Adrenal gland (tissue), 12 donors: ENCODE data around the gene RAD51D. TPM values are rescaled to one million over a fixed set of nuclear protein-coding genes. Genes with fewer than 3 reads are reported as not detected.
A peak's percentile ranks its signal among the peaks of the same experiment; 100 is the strongest.
"Not testable (repeated sequence)": the region's sequence is repeated elsewhere in the genome, so short reads cannot be mapped to it uniquely, and the experiment has no call there.

Experiments used
- DNase-seq, 7 donors: peaks; one replicate each; pipeline ENCODE4 v3.0.0-alpha.2; 2019 to 2020
- H3K27ac ChIP-seq, 5 donors: fragments of 200-600 bp; sonication (generic) in 4 of 5; 1 replicate in 3 of 5; 2 replicates in 2 of 5; pipeline versions ENCODE4 v1.5.1 to v1.8.0; 2016 to 2020; ENCODE audit warnings: mild to moderate bottlenecking in 1 of 5
- H3K27me3 ChIP-seq: fragments of 200-600 bp; 2 replicates; pipeline ENCODE4 v1.8.0; 2021
- H3K36me3 ChIP-seq, 2 donors: fragments of 200-600 bp; replicated peaks in 1 of 2; 1 replicate in 1 of 2; 2 replicates in 1 of 2; pipeline versions ENCODE4 v1.5.1 to v1.8.0; 2018 to 2022
- H3K4me1 ChIP-seq, 2 donors: fragments of 200-600 bp; replicated peaks in 1 of 2; 1 replicate in 1 of 2; 2 replicates in 1 of 2; pipeline versions ENCODE4 v1.5.1 to v1.8.0; 2018 to 2021
- H3K4me3 ChIP-seq, 4 donors: fragments of 200-600 bp; sonication (generic) in 3 of 4; one replicate each; pipeline ENCODE4 v1.5.1; 2016 to 2018
- H3K9me3 ChIP-seq, 3 donors: fragments of 200-600 bp; sonication (generic) in 1 of 3; replicated peaks in 1 of 3; 1 replicate in 2 of 3; 2 replicates in 1 of 3; pipeline versions ENCODE4 v1.5.1 to v1.8.0; 2016 to 2021
- POLR2A ChIP-seq, 2 donors: fragments of 450-650 bp; IDR thresholded peaks; one replicate each; pipeline ENCODE4 v1.6.1; 2017; ENCODE audit warnings: antibody characterized with exemption in 2 of 2, mild to moderate bottlenecking in 2 of 2, moderate library complexity in 1 of 2
- WGBS, 4 donors: extraction: QIAGEN DNeasy Blood & Tissue Kit in 2 of 4; methylation state at CpG; one replicate each; pipeline versions ENCODE4 v1.1.5 to v1.1.7; 2013 to 2017; 5-methylcytosine and 5-hydroxymethylcytosine counted together
- intact Hi-C, 2 donors: fragments of 100-400 bp; cut with DNase I; formaldehyde crosslinking; loops; one replicate each; pipeline versions ENCODE4 v1.14.1 to v1.15.0; 2022 to 2023
- polyA plus RNA-seq, 3 donors: library from polyadenylated mRNA; stranded (reverse); fragments of 200-250 nt in 2 of 3; fragments of 350-450 nt in 1 of 3; fragmentation: Illumina TruSeq in 1 of 3; extraction: RNeasy Lipid Tissue Mini Kit (QIAGEN cat#74804) in 1 of 3; gene quantifications; one replicate each; pipeline ENCODE4 v1.2.3, GENCODE V29; 2013 to 2014
- total RNA-seq, 9 donors: library from RNA; depleted of rRNA in 4 of 9; stranded (reverse); fragments of >200 nt in 4 of 9; fragments of 120-200 nt in 1 of 9; fragmentation: NEBNext Ultra II Directional in 1 of 9; extraction: Animal tissue kit (Norgen Biotek cat#: 25700) in 1 of 9; gene quantifications; one replicate each; pipeline versions ENCODE4 v1.1.0 to v1.2.4, GENCODE V29; 2013 to 2023
- TF ChIP-seq, protein P1 (sequence below), 6 experiments: fragments of 450-650 bp in 4 of 6; fragments of 200-600 bp in 2 of 6; sonication (generic) in 1 of 6; IDR thresholded peaks; 1 replicate in 5 of 6; 2 replicates in 1 of 6; pipeline versions ENCODE4 v1.5.1 to v1.8.0; 2016 to 2021; ENCODE audit warnings: antibody characterized with exemption in 6 of 6, mild to moderate bottlenecking in 2 of 6, moderate library complexity in 1 of 6
- donor health status: healthy with polysubstance abuse.
- donor health status: Bipolar disorder and iron deficiency.
- donor health status: DM: yes; HTN: yes; CAD: no.
- donor health status: DM: no; HTN: no; CAD: no.
- donor health status: DM: no; HTN: no; CAD: no.
- donor health status: DM: yes; HTN: yes; CAD: no.

Gene RAD51D
- total and polyA plus RNA-seq, 12 donors = 3.3 to 14.3 (median 5.8) TPM

DNA sequence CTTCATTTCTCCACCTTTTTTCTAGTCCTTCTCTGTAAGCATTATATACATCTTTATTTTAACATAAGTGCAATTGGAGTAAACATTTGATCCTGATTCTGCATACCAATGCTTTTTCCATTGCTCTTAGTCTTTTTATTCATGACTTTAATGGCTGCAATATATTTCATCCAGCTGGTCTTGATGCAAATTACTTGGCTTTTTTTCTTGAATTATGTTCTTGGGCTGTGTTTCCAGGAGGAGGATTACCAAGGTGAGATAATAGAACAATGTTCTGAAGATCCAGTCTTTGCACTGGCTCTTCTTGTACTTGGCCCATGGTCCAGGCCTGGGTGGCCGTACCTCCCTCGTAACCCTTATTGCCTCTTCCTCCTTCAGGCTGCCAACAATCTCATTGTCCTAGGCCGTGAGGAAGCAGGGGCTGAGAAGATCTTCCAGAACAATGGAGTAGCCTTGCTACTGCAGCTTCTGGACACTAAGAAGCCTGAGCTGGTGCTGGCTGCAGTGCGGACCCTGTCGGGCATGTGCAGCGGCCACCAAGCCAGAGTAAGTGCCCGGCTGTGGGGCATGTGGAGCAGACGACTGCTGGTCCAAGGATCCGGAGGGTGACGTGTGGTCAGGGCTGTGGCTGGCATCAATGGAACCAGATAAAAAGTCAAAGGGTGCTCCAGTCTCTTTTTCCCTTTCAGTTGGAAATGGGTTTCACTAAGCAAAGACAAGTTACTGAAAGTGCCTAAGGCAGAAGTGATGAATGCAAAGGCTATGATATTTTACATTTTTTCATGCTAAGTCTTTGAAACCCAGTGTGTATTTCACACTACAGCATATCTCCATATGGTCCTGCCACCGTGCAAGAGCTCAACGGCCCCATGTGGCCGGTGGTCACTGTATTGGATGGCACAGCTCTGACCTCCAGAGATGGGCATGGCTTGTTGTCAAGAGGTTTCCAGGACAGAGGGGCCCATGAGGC lies 34.8 kb upstream of the RAD51D start:
- Histone ChIP-seq H3K4me3 (no peak overlapping the region), H3K27ac (no peak overlapping the region), H3K4me1 (no peaks in the 10 kb centered on the region), H3K27me3 (no peaks in the 10 kb centered on the region), H3K36me3 (no peaks in the 10 kb centered on the region), H3K9me3 (no peaks in the 10 kb centered on the region)
- no peak for TF ChIP-seq POLR2A (IDR thresholded peaks at IDR 0.05)
- intact Hi-C loops = no loop called here
- WGBS, 4 donors = 80 to 89% (median 86%) methylated on average over 12 to 13 of the region's 13 CpGs
- DNase-seq = no peak

DNA sequence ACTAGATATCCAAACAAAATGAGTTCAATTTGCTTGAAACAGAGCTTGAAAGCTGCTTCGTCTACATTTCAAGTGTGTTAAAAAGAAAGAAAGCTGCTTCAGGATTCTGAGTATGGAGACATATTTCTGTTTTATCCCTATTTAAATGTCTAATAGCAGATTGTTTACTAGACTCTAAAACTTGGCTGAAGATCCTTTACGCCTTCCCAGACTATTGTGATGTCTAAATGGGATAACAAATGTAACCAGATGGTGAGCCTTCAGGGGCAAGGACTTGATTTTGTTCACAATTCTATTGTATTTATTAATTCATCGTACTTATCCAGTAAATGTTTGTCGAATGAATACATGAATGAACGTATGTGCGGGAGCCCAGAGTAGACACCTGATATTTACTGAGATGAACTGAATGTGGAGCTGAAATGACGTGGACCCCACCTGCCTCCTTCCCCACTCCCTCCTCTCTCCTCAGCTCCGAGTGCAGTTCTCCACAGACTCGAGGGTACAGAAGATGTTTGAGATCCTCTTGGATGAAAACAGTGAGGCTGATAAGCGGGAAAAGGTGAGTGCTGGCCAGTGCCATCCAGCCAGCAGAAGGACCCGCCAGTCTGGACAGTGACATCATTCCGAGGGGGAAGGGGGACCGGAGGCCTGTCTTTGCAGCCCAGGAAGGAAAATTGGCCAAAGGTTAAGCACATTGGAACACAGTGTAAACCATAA lies 32.9 kb upstream of the RAD51D start:
- H3K9me3 ChIP-seq = no peaks in the 10 kb centered on the region
- H3K4me1 ChIP-seq = no peaks in the 10 kb centered on the region
- H3K4me3 ChIP-seq = no peak overlapping the region
- WGBS, 4 donors = 67 to 77% (median 70%) methylated on average over 13 of the region's 13 CpGs
- no peak for TF ChIP-seq POLR2A (IDR thresholded peaks at IDR 0.05)
- TF ChIP-seq, protein P1, sequence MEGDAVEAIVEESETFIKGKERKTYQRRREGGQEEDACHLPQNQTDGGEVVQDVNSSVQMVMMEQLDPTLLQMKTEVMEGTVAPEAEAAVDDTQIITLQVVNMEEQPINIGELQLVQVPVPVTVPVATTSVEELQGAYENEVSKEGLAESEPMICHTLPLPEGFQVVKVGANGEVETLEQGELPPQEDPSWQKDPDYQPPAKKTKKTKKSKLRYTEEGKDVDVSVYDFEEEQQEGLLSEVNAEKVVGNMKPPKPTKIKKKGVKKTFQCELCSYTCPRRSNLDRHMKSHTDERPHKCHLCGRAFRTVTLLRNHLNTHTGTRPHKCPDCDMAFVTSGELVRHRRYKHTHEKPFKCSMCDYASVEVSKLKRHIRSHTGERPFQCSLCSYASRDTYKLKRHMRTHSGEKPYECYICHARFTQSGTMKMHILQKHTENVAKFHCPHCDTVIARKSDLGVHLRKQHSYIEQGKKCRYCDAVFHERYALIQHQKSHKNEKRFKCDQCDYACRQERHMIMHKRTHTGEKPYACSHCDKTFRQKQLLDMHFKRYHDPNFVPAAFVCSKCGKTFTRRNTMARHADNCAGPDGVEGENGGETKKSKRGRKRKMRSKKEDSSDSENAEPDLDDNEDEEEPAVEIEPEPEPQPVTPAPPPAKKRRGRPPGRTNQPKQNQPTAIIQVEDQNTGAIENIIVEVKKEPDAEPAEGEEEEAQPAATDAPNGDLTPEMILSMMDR (IDR thresholded peaks at IDR 0.05) = no peak
- H3K27me3 ChIP-seq = no peaks in the 10 kb centered on the region
- no peak overlapping the region for H3K27ac ChIP-seq
- DNase-seq = no peak
- intact Hi-C loops = no loop called here
- H3K36me3 ChIP-seq = no peaks in the 10 kb centered on the region

DNA sequence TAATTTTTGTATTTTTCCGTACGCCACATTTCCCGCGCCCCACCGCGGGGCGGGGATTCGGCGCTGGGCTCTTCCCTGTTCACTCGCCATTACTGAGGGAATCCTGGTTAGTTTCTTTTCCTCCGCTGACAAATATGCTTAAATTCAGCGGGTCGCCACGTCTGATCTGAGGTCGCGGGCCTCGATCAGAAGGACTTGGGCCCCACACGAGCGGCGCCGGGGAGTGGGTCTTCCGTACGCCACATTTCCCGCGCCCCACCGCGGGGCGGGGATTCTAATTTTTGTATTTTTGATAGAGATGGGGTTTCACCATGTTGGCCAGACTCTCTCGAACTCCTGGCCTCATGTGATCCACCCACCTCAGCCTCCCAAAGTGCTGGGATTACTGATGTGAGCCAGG lies 31.4 kb upstream of the RAD51D start:
- H3K27me3 ChIP-seq, H3K4me3 ChIP-seq, H3K36me3 ChIP-seq, H3K4me1 ChIP-seq, intact Hi-C loops, DNase-seq, H3K9me3 ChIP-seq, H3K27ac ChIP-seq: not testable (repeated sequence)
- WGBS, 4 donors = 90 to 95% (median 91%) methylated on average over 29 of the region's 29 CpGs

DNA sequence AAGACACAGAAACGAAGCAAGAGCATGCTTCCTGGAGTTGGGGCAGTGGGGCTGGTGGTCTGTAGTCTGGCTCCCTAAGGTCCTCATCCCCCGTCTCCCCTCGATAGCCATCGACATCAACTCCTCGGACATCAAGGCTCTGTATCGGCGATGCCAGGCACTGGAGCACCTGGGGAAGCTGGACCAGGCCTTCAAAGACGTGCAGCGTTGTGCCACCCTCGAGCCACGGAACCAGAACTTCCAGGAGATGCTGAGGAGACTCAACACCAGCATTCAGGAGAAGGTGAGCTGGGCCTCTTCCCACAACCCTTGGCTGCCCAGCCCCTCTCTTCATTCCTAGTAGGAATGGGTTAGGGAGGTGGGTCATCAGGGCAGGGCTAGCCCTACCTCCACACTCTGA lies 30.3 kb upstream of the RAD51D start:
- WGBS, 4 donors = 91 to 98% (median 92%) methylated on average over 11 of the region's 11 CpGs

DNA sequence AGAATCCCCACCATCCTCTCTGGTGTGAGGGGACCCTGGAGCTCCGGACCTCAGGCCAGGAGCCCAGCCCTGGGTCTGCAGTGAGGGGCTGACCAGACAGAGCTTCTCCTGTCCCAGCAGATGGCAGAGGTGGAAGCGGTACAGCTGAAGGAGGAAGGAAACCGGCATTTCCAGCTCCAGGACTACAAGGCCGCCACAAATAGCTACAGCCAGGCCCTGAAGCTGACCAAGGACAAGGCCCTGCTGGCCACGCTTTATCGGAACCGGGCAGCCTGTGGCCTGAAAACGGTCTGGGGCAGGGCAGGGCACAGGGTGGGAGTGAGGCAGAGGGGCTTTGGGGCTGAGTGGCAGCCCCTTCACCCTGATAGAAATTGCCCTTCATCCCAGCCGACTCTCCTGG lies 28.5 kb upstream of the RAD51D start:
- Histone ChIP-seq H3K9me3 (no peaks in the 10 kb centered on the region), H3K4me3 (no peak overlapping the region), H3K27ac (no peak overlapping the region), H3K4me1 (no peaks in the 10 kb centered on the region), H3K36me3 (no peaks in the 10 kb centered on the region), H3K27me3 (no peaks in the 10 kb centered on the region)
- TF ChIP-seq POLR2A (IDR thresholded peaks at IDR 0.05) = no peak
- intact Hi-C loops = no loop called here
- 36 to 48% (median 39%) methylated on average over 6 to 9 of the region's 9 CpGs for WGBS, 4 donors
- DNase-seq = peak in 4 of 7 donors; percentile 18 to 44 (median 34)

More for the DNA sequence above, 30.3 kb upstream of the RAD51D start:
- Histone ChIP-seq H3K9me3 (no peaks in the 10 kb centered on the region), H3K27me3 (no peaks in the 10 kb centered on the region), H3K27ac (no peak overlapping the region), H3K4me1 (no peaks in the 10 kb centered on the region), H3K4me3 (no peak overlapping the region), H3K36me3 (no peaks in the 10 kb centered on the region)
- intact Hi-C loops = no loop called here
- TF ChIP-seq, protein P1 (IDR thresholded peaks at IDR 0.05) = no peak
- TF ChIP-seq POLR2A (IDR thresholded peaks at IDR 0.05) = no peak
- DNase-seq = no peak
